GM12892 (cell line): Measurements from ENCODE around the gene SLC52A3.

ENCODE experiments used
- POLR2A ChIP-seq: IDR thresholded peaks from 2 replicates; pipeline ENCODE4 v1.6.1; 2011; ENCODE audit warnings: low read depth, low read length, control low read depth
- POLR2AphosphoS5 ChIP-seq: IDR thresholded peaks from 2 replicates; pipeline ENCODE4 v1.6.1; 2011; ENCODE audit warnings: low read depth, low read length, control low read depth
- TAF1 ChIP-seq: IDR thresholded peaks from 2 replicates; pipeline ENCODE4 v1.6.1; 2011; ENCODE audit warnings: low read depth, mild to moderate bottlenecking, control low read depth, low read length, borderline replicate concordance

DNA sequence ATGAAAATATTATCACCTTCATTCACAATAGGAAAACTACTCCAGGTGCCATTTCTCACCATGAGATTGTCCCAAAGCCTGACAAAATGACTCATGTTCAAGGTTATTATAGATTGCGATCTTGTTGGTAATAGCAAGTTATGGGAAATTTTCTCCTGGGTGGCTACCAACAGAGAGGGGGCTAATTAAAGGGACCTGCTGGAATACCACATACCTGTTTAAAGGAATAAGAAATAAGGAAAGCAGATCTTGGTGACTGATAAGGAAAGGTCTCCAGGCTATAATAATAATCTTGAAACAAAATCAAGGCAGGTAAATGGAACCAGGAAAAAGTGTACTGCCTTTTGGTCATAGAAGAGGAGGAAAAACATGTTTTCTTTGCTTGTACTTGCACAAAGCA lies 1.4 kb downstream of the SLC52A3 start:
- TF ChIP-seq TAF1 (no peak), POLR2AphosphoS5 (no peak), POLR2A (no peak)
